Cardiac fibroblast (primary cell): Measurements from ENCODE around the gene NUDT14.

Source experiments
- DNase-seq, 2 donors: peaks; one replicate each; pipeline versions ENCODE4 v3.0.0 to v3.0.0-alpha.2; 2010; ENCODE audit warnings: low read depth in 2 of 2
- H3K4me3 ChIP-seq, 2 donors: replicated peaks in 1 of 2; 1 replicate in 1 of 2; 2 replicates in 1 of 2; pipeline ENCODE4 v1.5.1; 2011; ENCODE audit warnings: low read depth in 2 of 2, low read length in 2 of 2, mild to moderate bottlenecking in 2 of 2, moderate library complexity in 1 of 2
- CTCF ChIP-seq: IDR thresholded peaks from one replicate; pipeline ENCODE4 v1.5.1; 2011; ENCODE audit warnings: low read depth, mild to moderate bottlenecking, low read length, inconsistent platforms

NUDT14 gene

GRCh38 chr14:105124823-105125222 lies 56.3 kb downstream of the NUDT14 start:
- DNase-seq, result no peak
- no peak for TF ChIP-seq CTCF
- H3K4me3 ChIP-seq, result no peak overlapping the region

- TF ChIP-seq CTCF, result no peak
- H3K4me3 ChIP-seq, result no peak overlapping the region
- DNase-seq, result no peak
Measured at GRCh38 chr14:105123981-105124765, 56.9 kb downstream of the NUDT14 start.

- no peak for TF ChIP-seq CTCF
- no peak overlapping the region for H3K4me3 ChIP-seq
- no peak for DNase-seq
Measured at GRCh38 chr14:105123064-105123665, 57.9 kb downstream of the NUDT14 start.
